Breast epithelium (tissue), 3 donors: ENCODE results near the gene MRFAP1.

Experiments used
- CTCF ChIP-seq, 3 donors: fragments of 450-650 bp; IDR thresholded peaks; one replicate each; pipeline ENCODE4 v1.5.1; 2016 to 2017; ENCODE audit warnings: antibody characterized with exemption in 3 of 3, mild to moderate bottlenecking in 3 of 3, moderate library complexity in 3 of 3
- POLR2A ChIP-seq: fragments of 450-650 bp; IDR thresholded peaks from one replicate; pipeline ENCODE4 v1.6.1; 2016; ENCODE audit warnings: antibody characterized with exemption, mild to moderate bottlenecking, moderate library complexity
- POLR2AphosphoS5 ChIP-seq, 3 donors: sonication (generic); formaldehyde crosslinking; IDR thresholded peaks; one replicate each; pipeline ENCODE4 v1.6.1; 2017; ENCODE audit warnings: antibody characterized with exemption in 3 of 3

GRCh38 chr4:6606465-6607235 lies 33.8 kb upstream of the MRFAP1 start:
- TF ChIP-seq CTCF (IDR thresholded peaks at IDR 0.05) (no peak), POLR2A (no peak), POLR2AphosphoS5 (IDR thresholded peaks at IDR 0.05) (no peak)
